ENCODE data around the gene ISG15. TPM values are rescaled to one million over a fixed set of nuclear protein-coding genes. Genes with fewer than 3 reads are reported as not detected.

Gene ISG15
- total RNA-seq, 2 donors from 2014 or later = 8.3 to 29.0 TPM

GRCh38 chr1:981955-982558 lies 31.2 kb upstream of the ISG15 start, which contains the start of gene PERM1:
TSS of gene PERM1 (minus strand) at chr1:982093. CDS start at chr1:981029, 1,064 bp downstream.
- TF ChIP-seq CTCF (IDR thresholded peaks at IDR 0.05) (no peak), POLR2A (IDR thresholded peaks at IDR 0.05) (no peak)
- Histone ChIP-seq H3K4me1 (peaks cover 3% of the 10 kb centered on the region), H3K36me3 (replicated peaks in 1 of 2; ENCODE audit: insufficient read depth in 1 of 2, low read depth in 2 of 2) (no peaks in the 10 kb centered on the region), H3K27me3 (peaks cover 0 to 4% of the 10 kb centered on the region in 2 donors), H3K9me3 (no peaks in the 10 kb centered on the region), H3K4me3 (no peak within 1 kb of the TSS), H3K27ac (no peak within 1 kb of the TSS)
- ATAC-seq (no peak), DNase-seq (peak in 1 of 4 donors; percentile 16)
- WGBS, 2 donors = 43 to 47% methylated on average over 3 to 23 of the region's 28 CpGs
- intact Hi-C loops (cut with DNase I) = loop anchor here (5.0 to 10.0 kb wide), 2 partner anchors 80 to 313 kb away; no protein-coding TSS in a partner anchor

GRCh38 chr1:982765-983436 lies 30.4 kb upstream of the ISG15 start:
- 44 to 64% methylated on average over 32 to 43 of the region's 43 CpGs for WGBS, 2 donors
- Histone ChIP-seq H3K27me3 (peaks cover 0 to 4% of the 10 kb centered on the region in 2 donors), H3K4me1 (peaks cover 3% of the 10 kb centered on the region), H3K9me3 (no peaks in the 10 kb centered on the region), H3K27ac (no peak overlapping the region), H3K36me3 (replicated peaks in 1 of 2; ENCODE audit: insufficient read depth in 1 of 2, low read depth in 2 of 2) (no peaks in the 10 kb centered on the region), H3K4me3 (no peak overlapping the region)
- no peak for TF ChIP-seq CTCF (IDR thresholded peaks at IDR 0.05)
- TF ChIP-seq POLR2A (IDR thresholded peaks at IDR 0.05) = no peak
- intact Hi-C loops (cut with DNase I) = loop anchor here (5.0 to 10.0 kb wide), 2 partner anchors 79 to 312 kb away; no protein-coding TSS in a partner anchor
- ATAC-seq (no peak), DNase-seq (peak in 1 of 4 donors; percentile 11)

- Histone ChIP-seq H3K27me3 (peaks cover 0 to 4% of the 10 kb centered on the region in 2 donors), H3K9me3 (no peaks in the 10 kb centered on the region), H3K36me3 (replicated peaks in 1 of 2; ENCODE audit: insufficient read depth in 1 of 2, low read depth in 2 of 2) (no peaks in the 10 kb centered on the region), H3K27ac (no peak overlapping the region), H3K4me1 (peaks cover 3% of the 10 kb centered on the region), H3K4me3 (no peak overlapping the region)
- 7 to 17% methylated on average over 22 to 27 of the region's 29 CpGs for WGBS, 2 donors
- DNase-seq (peak in 3 of 4 donors; percentile 50 to 65 (median 63)), ATAC-seq (peak; percentile 76)
- no peak for TF ChIP-seq POLR2A (IDR thresholded peaks at IDR 0.05)
- peak; percentile 54 to 98 (median 69) for TF ChIP-seq CTCF (IDR thresholded peaks at IDR 0.05)
- intact Hi-C loops (cut with DNase I) = loop anchor here (5.0 to 10.0 kb wide), 2 partner anchors 78 to 311 kb away; no protein-coding TSS in a partner anchor
Measured at GRCh38 chr1:983798-984475, 29.4 kb upstream of the ISG15 start.

GRCh38 chr1:984476-984814 lies 28.9 kb upstream of the ISG15 start:
- no peaks in the 10 kb centered on the region for H3K9me3 ChIP-seq
- H3K4me3 ChIP-seq = no peak overlapping the region
- peaks cover 0 to 4% of the 10 kb centered on the region in 2 donors for H3K27me3 ChIP-seq
- no peak overlapping the region for H3K27ac ChIP-seq
- DNase-seq (peak in 1 of 4 donors; percentile 9), ATAC-seq (no peak)
- TF ChIP-seq POLR2A (IDR thresholded peaks at IDR 0.05) (no peak), CTCF (IDR thresholded peaks at IDR 0.05) (peak in 2 of 7 experiments; percentile 7 to 33)
- WGBS, 2 donors = 40 to 50% methylated on average over 11 to 12 of the region's 12 CpGs
- H3K4me1 ChIP-seq = peaks cover 3% of the 10 kb centered on the region
- intact Hi-C loops (cut with DNase I) = loop anchor here (5.0 to 10.0 kb wide), 2 partner anchors 78 to 310 kb away; no protein-coding TSS in a partner anchor
- no peaks in the 10 kb centered on the region for H3K36me3 ChIP-seq (replicated peaks in 1 of 2; ENCODE audit: insufficient read depth in 1 of 2, low read depth in 2 of 2)

Data from body of pancreas (tissue), 4 donors.